H1 (cell line): ENCODE results near the gene FNDC5. TPM values are rescaled to one million over a fixed set of nuclear protein-coding genes. Genes with fewer than 3 reads are reported as not detected.

Experiments
- CTCF ChIA-PET: fragments of 300-600 bp; sonication (Branson Sonifier 250); formaldehyde crosslinking; loops from one replicate; lab custom pipeline; 2021; ENCODE audit not compliant: partially characterized antibody; lab: Charles Lee
- POLR2A ChIA-PET: fragments of 300-600 bp; sonication (Branson Sonifier 250); formaldehyde crosslinking; loops from one replicate; lab custom pipeline; 2021; ENCODE audit warnings: inconsistent platforms; ENCODE audit not compliant: partially characterized antibody; lab: Charles Lee
- DNase-seq, 2 experiments: peaks; one replicate each; pipeline versions ENCODE4 v3.0.0 to v3.0.0-alpha.2; 2010 to 2022; ENCODE audit warnings: low spot score in 2 of 2, low read depth in 1 of 2, mixed read lengths in 1 of 2
- FAIRE-seq: peaks from 2 replicates; lab custom pipeline; 2011; peaks lifted over from hg19 to GRCh38; lab: Jason Lieb, UNC
- H2AFZ ChIP-seq: 2 replicates; pipeline ENCODE4 v1.8.1; 2012; ENCODE audit warnings: low read length, inconsistent platforms
- H2AK5ac ChIP-seq: 2 replicates; pipeline ENCODE4 v1.6.1; 2013; ENCODE audit warnings: low read depth, low read length
- H2BK120ac ChIP-seq: replicated peaks from 2 replicates; pipeline ENCODE3; 2013; ENCODE audit warnings: low read depth, low read length, inconsistent platforms
- H2BK12ac ChIP-seq: 2 replicates; pipeline ENCODE4 v1.6.1; 2013; ENCODE audit warnings: low read depth, low read length
- H2BK15ac ChIP-seq: 2 replicates; pipeline ENCODE4 v1.6.1; 2013; ENCODE audit warnings: low read length
- H2BK20ac ChIP-seq: 2 replicates; pipeline ENCODE4 v1.6.1; 2013; ENCODE audit warnings: low read length
- H2BK5ac ChIP-seq: 2 replicates; pipeline ENCODE4 v1.6.1; 2013; ENCODE audit warnings: low read depth, low read length
- H3K14ac ChIP-seq: 2 replicates; pipeline ENCODE4 v1.6.1; 2013; ENCODE audit warnings: inconsistent platforms; ENCODE audit not compliant: insufficient read length
- H3K18ac ChIP-seq: 2 replicates; pipeline ENCODE4 v1.6.1; 2013; ENCODE audit warnings: low read length; ENCODE audit errors: extremely low read depth
- H3K23ac ChIP-seq: 2 replicates; pipeline ENCODE4 v1.6.1; 2013; ENCODE audit warnings: inconsistent platforms; ENCODE audit not compliant: insufficient read length
- H3K23me2 ChIP-seq: 2 replicates; pipeline ENCODE4 v1.6.1; 2013; ENCODE audit warnings: low read depth, low read length
- H3K27ac ChIP-seq: 2 replicates; pipeline ENCODE4 v1.6.1; 2011; ENCODE audit warnings: low read depth, low read length, inconsistent platforms
- H3K27me3 ChIP-seq, 4 experiments: replicated peaks in 1 of 4; 1 replicate in 1 of 4; 2 replicates in 3 of 4; pipeline versions ENCODE4 v1.6.1 to v1.8.1; 2011 to 2013; ENCODE audit warnings: low read length in 3 of 4, mild to moderate bottlenecking in 3 of 4, inconsistent platforms in 2 of 4, mixed read lengths in 2 of 4, moderate library complexity in 1 of 4; ENCODE audit not compliant: control insufficient read depth in 3 of 4, insufficient read depth in 3 of 4; ENCODE audit errors: extremely low read depth in 1 of 4
- H3K36me3 ChIP-seq, 4 experiments: 2 replicates each; pipeline versions ENCODE4 v1.6.1 to v1.8.1; 2011 to 2013; ENCODE audit warnings: mild to moderate bottlenecking in 4 of 4, low read length in 3 of 4, moderate library complexity in 2 of 4, control low read depth in 1 of 4, inconsistent platforms in 1 of 4; ENCODE audit not compliant: insufficient read depth in 4 of 4, control insufficient read depth in 2 of 4
- H3K4ac ChIP-seq: replicated peaks from 2 replicates; pipeline ENCODE3; 2013; ENCODE audit warnings: low read length, low read depth, mixed read lengths, inconsistent platforms; ENCODE audit not compliant: insufficient read length
- H3K4me1 ChIP-seq, 4 experiments: replicated peaks in 1 of 4; 1 replicate in 1 of 4; 2 replicates in 3 of 4; pipeline versions ENCODE4 v1.6.1 to v1.8.1; 2011 to 2013; ENCODE audit warnings: low read length in 3 of 4, inconsistent platforms in 2 of 4, mixed read lengths in 1 of 4; ENCODE audit not compliant: insufficient read depth in 4 of 4, control insufficient read depth in 3 of 4
- H3K4me2 ChIP-seq, 2 experiments: 2 replicates each; pipeline versions ENCODE4 v1.6.1 to v1.8.1; 2011 to 2013; ENCODE audit warnings: low read depth in 2 of 2, low read length in 2 of 2, control low read depth in 1 of 2, inconsistent platforms in 1 of 2, mild to moderate bottlenecking in 1 of 2; ENCODE audit not compliant: insufficient read depth in 1 of 2
- H3K4me3 ChIP-seq, 4 experiments: fragments of 200-600, 300-600 bp in 1 of 4; sonication (generic), shearing (Covaris generic), sonication (Bioruptor Twin) in 1 of 4; 2 replicates each; pipeline versions ENCODE4 v1.5.1 to v1.8.1; 2011 to 2016; ENCODE audit warnings: low read length in 4 of 4, low read depth in 3 of 4, control low read depth in 2 of 4, inconsistent platforms in 2 of 4, mild to moderate bottlenecking in 2 of 4, mixed read lengths in 1 of 4, moderate library complexity in 1 of 4; ENCODE audit not compliant: insufficient read depth in 2 of 4; ENCODE audit errors: extremely low read depth in 1 of 4
- H3K56ac ChIP-seq: replicated peaks from 2 replicates; pipeline ENCODE3; 2013; ENCODE audit warnings: low read depth, mild to moderate bottlenecking, mixed read lengths, low read length, inconsistent platforms; ENCODE audit not compliant: insufficient read length
- H3K79me1 ChIP-seq: 2 replicates; pipeline ENCODE4 v1.6.1; 2013; ENCODE audit warnings: low read depth, low read length, control low read depth
- H3K79me2 ChIP-seq, 2 experiments: 2 replicates each; pipeline versions ENCODE4 v1.6.1 to v1.8.1; 2012 to 2013; ENCODE audit warnings: low read length in 2 of 2, mild to moderate bottlenecking in 2 of 2, inconsistent platforms in 1 of 2; ENCODE audit not compliant: insufficient read depth in 2 of 2, control insufficient read depth in 1 of 2
- H3K9ac ChIP-seq, 4 experiments: replicated peaks in 1 of 4; 1 replicate in 1 of 4; 2 replicates in 3 of 4; pipeline versions ENCODE4 v1.6.1 to v1.8.1; 2011 to 2013; ENCODE audit warnings: low read depth in 3 of 4, low read length in 3 of 4, control low read depth in 2 of 4, mild to moderate bottlenecking in 2 of 4, moderate library complexity in 2 of 4, inconsistent platforms in 1 of 4; ENCODE audit errors: extremely low read depth in 1 of 4
- H3K9me3 ChIP-seq, 2 experiments: 2 replicates each; pipeline versions ENCODE4 v1.6.1 to v1.8.1; 2012 to 2013; ENCODE audit warnings: mild to moderate bottlenecking in 2 of 2, moderate library complexity in 2 of 2, control low read depth in 1 of 2, inconsistent platforms in 1 of 2, low read depth in 1 of 2, low read length in 1 of 2, mixed read lengths in 1 of 2; ENCODE audit not compliant: insufficient read depth in 2 of 2
- H4K20me1 ChIP-seq, 2 experiments: replicated peaks in 1 of 2; 2 replicates each; pipeline versions ENCODE3 to v1.8.1; 2011 to 2013; ENCODE audit warnings: inconsistent platforms in 2 of 2, low read length in 2 of 2, mild to moderate bottlenecking in 1 of 2; ENCODE audit not compliant: insufficient read depth in 2 of 2, control insufficient read depth in 1 of 2
- H4K5ac ChIP-seq: 2 replicates; pipeline ENCODE4 v1.6.1; 2013; ENCODE audit warnings: low read length, low read depth, mixed read lengths, inconsistent platforms; ENCODE audit not compliant: insufficient read length
- H4K8ac ChIP-seq: 2 replicates; pipeline ENCODE4 v1.8.0; 2013; ENCODE audit warnings: mild to moderate bottlenecking, moderate library complexity, low read length, inconsistent platforms; ENCODE audit not compliant: insufficient read depth; ENCODE audit errors: extremely low read depth
- H4K91ac ChIP-seq: replicated peaks from 2 replicates; pipeline ENCODE3; 2013; ENCODE audit warnings: low read length, mixed read lengths, inconsistent platforms; ENCODE audit not compliant: insufficient read length
- BACH1 ChIP-seq: IDR thresholded peaks from 2 replicates; pipeline ENCODE4 v1.6.1; 2012; ENCODE audit warnings: low read length, improper control_type of control experiment
- BCL11A ChIP-seq, 2 experiments: IDR thresholded peaks; one replicate each; pipeline ENCODE4 v1.6.1; 2011; ENCODE audit warnings: low read depth in 2 of 2, low read length in 2 of 2, mild to moderate bottlenecking in 2 of 2
- GABPA ChIP-seq: IDR thresholded peaks from 2 replicates; pipeline ENCODE4 v1.6.1; 2011; ENCODE audit warnings: mild to moderate bottlenecking, low read length, moderate library complexity, borderline replicate concordance; ENCODE audit not compliant: insufficient read depth
- JUND ChIP-seq: IDR thresholded peaks from 2 replicates; pipeline ENCODE4 v1.6.1; 2011; ENCODE audit warnings: mild to moderate bottlenecking, improper control_type of control experiment, low read length
- KDM4A ChIP-seq: IDR thresholded peaks from one replicate; pipeline ENCODE4 v1.7.1; 2012; ENCODE audit warnings: low read depth, mild to moderate bottlenecking, moderate library complexity, low read length, inconsistent platforms; ENCODE audit not compliant: severe bottlenecking
- TCF12 ChIP-seq: IDR thresholded peaks from 2 replicates; pipeline ENCODE4 v1.6.1; 2011; ENCODE audit warnings: low read depth, mild to moderate bottlenecking, low read length
- WGBS, 2 experiments: shearing (Covaris generic) in 1 of 2; methylation state at CpG; one replicate each; pipeline versions ENCODE4 v1.1.6 to v1.1.7; 2013 to 2015; ENCODE audit warnings: low lambda C conversion rate in 2 of 2, mixed read lengths in 2 of 2, inconsistent platforms in 1 of 2, low coverage in 1 of 2, missing lambda C conversion rate in 1 of 2; ENCODE audit not compliant: insufficient replicate concordance in 2 of 2, insufficient coverage in 1 of 2, insufficient read length in 1 of 2; ENCODE audit errors: extremely low coverage in 1 of 2, missing lambda C conversion rate in 1 of 2; 5-methylcytosine and 5-hydroxymethylcytosine counted together
- polyA plus RNA-seq, 7 experiments: library from polyadenylated mRNA; depleted of rRNA in 3 of 7; stranded (reverse) in 5 of 7; unstranded in 2 of 7; fragments of >200 nt in 5 of 7; fragments of 200-250 nt in 2 of 7; gene quantifications; 1 replicate in 5 of 7; 2 replicates in 1 of 7; 4 replicates in 1 of 7; pipeline versions ENCODE4 v1.2.1 to v1.2.3, GENCODE V29; 2011 to 2013; ENCODE audit warnings: missing spikeins in 2 of 7, mixed read lengths in 2 of 7
- total RNA-seq: library from RNA; stranded (reverse); fragmentation: NEBNext Ultra II Directional; extraction: Animal tissue kit (Norgen Biotek cat#: 25700); gene quantifications from 2 replicates; pipeline ENCODE4 v1.2.1, GENCODE V29; 2021
- TF ChIP-seq, protein P1 (sequence below), 3 experiments: IDR thresholded peaks; 1 replicate in 2 of 3; 2 replicates in 1 of 3; pipeline versions ENCODE4 v1.5.1 to v1.6.1; 2011; ENCODE audit warnings: low read length in 3 of 3, mild to moderate bottlenecking in 3 of 3, inconsistent platforms in 2 of 3, low read depth in 1 of 3, moderate library complexity in 1 of 3; ENCODE audit not compliant: insufficient read depth in 1 of 3; ENCODE audit errors: control extremely low read depth in 1 of 3

FNDC5 gene
- total and polyA plus RNA-seq, 2 of the 8 experiments (the other 6 are each of a cell fraction or from before 2014, with no cell fraction given) = 1.8 to 2.0 TPM

- Histone ChIP-seq H2BK15ac (no peak overlapping the region), H3K4ac (no peak overlapping the region), H3K79me1 (no peaks in the 10 kb centered on the region), H4K20me1 (peaks cover 2 to 4% of the 10 kb centered on the region in 2 experiments), H4K91ac (no peak overlapping the region), H2BK20ac (no peak overlapping the region), H4K5ac (no peak overlapping the region), H3K79me2 (no peaks in the 10 kb centered on the region), H2BK12ac (no peak overlapping the region), H3K27me3 (peaks cover 14 to 40% (median 34%) of the 10 kb centered on the region in 4 experiments), H3K14ac (no peak overlapping the region), H3K23ac (no peak overlapping the region), H3K56ac (no peak overlapping the region), H3K18ac (no peak overlapping the region), H2AFZ (no peak overlapping the region), H3K4me2 (no peak overlapping the region), H4K8ac (no peak overlapping the region), H2BK120ac (no peak overlapping the region), H3K4me3 (no peak overlapping the region), H3K9ac (no peak overlapping the region), H2AK5ac (no peak overlapping the region), H3K36me3 (no peaks in the 10 kb centered on the region), H3K27ac (no peak overlapping the region), H2BK5ac (no peak overlapping the region), H3K23me2 (peaks cover 11% of the 10 kb centered on the region; the same call in 1 of the 2 replicates), H3K4me1 (peaks cover 0 to 20% (median 14%) of the 10 kb centered on the region in 4 experiments; a peak in 6 of 7 replicates), H3K9me3 (no peaks in the 10 kb centered on the region)
- POLR2A ChIA-PET = interaction anchor here (1.2 kb wide), 1 partner anchor 116 kb away, joined by 3 read pairs; no protein-coding TSS in a partner anchor
- TF ChIP-seq, protein P1, sequence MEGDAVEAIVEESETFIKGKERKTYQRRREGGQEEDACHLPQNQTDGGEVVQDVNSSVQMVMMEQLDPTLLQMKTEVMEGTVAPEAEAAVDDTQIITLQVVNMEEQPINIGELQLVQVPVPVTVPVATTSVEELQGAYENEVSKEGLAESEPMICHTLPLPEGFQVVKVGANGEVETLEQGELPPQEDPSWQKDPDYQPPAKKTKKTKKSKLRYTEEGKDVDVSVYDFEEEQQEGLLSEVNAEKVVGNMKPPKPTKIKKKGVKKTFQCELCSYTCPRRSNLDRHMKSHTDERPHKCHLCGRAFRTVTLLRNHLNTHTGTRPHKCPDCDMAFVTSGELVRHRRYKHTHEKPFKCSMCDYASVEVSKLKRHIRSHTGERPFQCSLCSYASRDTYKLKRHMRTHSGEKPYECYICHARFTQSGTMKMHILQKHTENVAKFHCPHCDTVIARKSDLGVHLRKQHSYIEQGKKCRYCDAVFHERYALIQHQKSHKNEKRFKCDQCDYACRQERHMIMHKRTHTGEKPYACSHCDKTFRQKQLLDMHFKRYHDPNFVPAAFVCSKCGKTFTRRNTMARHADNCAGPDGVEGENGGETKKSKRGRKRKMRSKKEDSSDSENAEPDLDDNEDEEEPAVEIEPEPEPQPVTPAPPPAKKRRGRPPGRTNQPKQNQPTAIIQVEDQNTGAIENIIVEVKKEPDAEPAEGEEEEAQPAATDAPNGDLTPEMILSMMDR (IDR thresholded peaks at IDR 0.05; ENCODE audit: control extremely low read depth in 1 of 3, insufficient read depth in 1 of 3, low read depth in 1 of 3, low read length in 3 of 3) = no peak
- TF ChIP-seq BACH1 (no peak), GABPA (no peak), JUND (no peak), BCL11A (IDR thresholded peaks at IDR 0.05; ENCODE audit: low read depth in 2 of 2, low read length in 2 of 2) (no peak), KDM4A (no peak), TCF12 (no peak)
- DNase-seq = no peak
- FAIRE-seq = no peak
- 84% methylated on average over 3 of the region's 3 CpGs; no CpG with 5 or more reads in 1 of the 2 experiments for WGBS, 2 experiments
- CTCF ChIA-PET = interaction anchor here (0.7 to 16.6 kb wide), 7 partner anchors 20 to 190 kb away, joined by 3 to 382 read pairs (median 6); partner anchors contain the start of genes FNDC5 and HPCA
Measured at GRCh38 chr1:32898958-32899357, 28.2 kb upstream of the FNDC5 start.
